ENCODE results near the gene CEP63. TPM values are rescaled to one million over a fixed set of nuclear protein-coding genes. Genes with fewer than 3 reads are reported as not detected.

Gene CEP63
- total and polyA plus RNA-seq, 9 donors, result 22.3 to 40.1 (median 35.5) TPM

GRCh38 chr3:134449277-134449676, 36.6 kb upstream of the CEP63 start:
- peak; percentile 43 for DNase-seq
- H3K9me3 ChIP-seq (replicated peaks; ENCODE audit: control insufficient read depth, low read depth, low read length), result peaks cover 6% of the 10 kb centered on the region
- H3K36me3 ChIP-seq (ENCODE audit: control insufficient read depth, insufficient read depth, low read length), result no peaks in the 10 kb centered on the region
- no peak overlapping the region for H3K27ac ChIP-seq (ENCODE audit: low read length)
- H3K4me1 ChIP-seq (ENCODE audit: control insufficient read depth, insufficient read depth, low read length), result peaks cover 18% of the 10 kb centered on the region
- WGBS (ENCODE audit: insufficient coverage), result 69% methylated on average over 2 of the region's 2 CpGs
- no peak overlapping the region for H3K4me3 ChIP-seq (ENCODE audit: low read length)
- no peaks in the 10 kb centered on the region for H3K27me3 ChIP-seq (ENCODE audit: control insufficient read depth, insufficient read depth, low read length)

GRCh38 chr3:134449951-134450350, 35.9 kb upstream of the CEP63 start:
- WGBS (ENCODE audit: insufficient coverage), result 50% methylated on average over 2 of the region's 3 CpGs
- no peak for DNase-seq
- H3K36me3 ChIP-seq (ENCODE audit: control insufficient read depth, insufficient read depth, low read length), result no peaks in the 10 kb centered on the region
- peaks cover 18% of the 10 kb centered on the region for H3K4me1 ChIP-seq (ENCODE audit: control insufficient read depth, insufficient read depth, low read length)
- H3K27me3 ChIP-seq (ENCODE audit: control insufficient read depth, insufficient read depth, low read length), result no peaks in the 10 kb centered on the region
- peaks cover 6% of the 10 kb centered on the region for H3K9me3 ChIP-seq (replicated peaks; ENCODE audit: control insufficient read depth, low read depth, low read length)
- H3K27ac ChIP-seq (ENCODE audit: low read length), result no peak overlapping the region
- H3K4me3 ChIP-seq (ENCODE audit: low read length), result no peak overlapping the region

GRCh38 chr3:134453631-134454030, 32.2 kb upstream of the CEP63 start:
- H3K36me3 ChIP-seq (ENCODE audit: control insufficient read depth, insufficient read depth, low read length), result no peaks in the 10 kb centered on the region
- H3K27me3 ChIP-seq (ENCODE audit: control insufficient read depth, insufficient read depth, low read length), result no peaks in the 10 kb centered on the region
- WGBS (ENCODE audit: insufficient coverage), result 59% methylated on average over 5 of the region's 6 CpGs

GRCh38 chr3:134457376-134458074, 28.3 kb upstream of the CEP63 start:
- Histone ChIP-seq H3K4me1 (ENCODE audit: control insufficient read depth, insufficient read depth, low read length) (peaks cover 6% of the 10 kb centered on the region), H3K27me3 (ENCODE audit: control insufficient read depth, insufficient read depth, low read length) (no peaks in the 10 kb centered on the region), H3K36me3 (ENCODE audit: control insufficient read depth, insufficient read depth, low read length) (no peaks in the 10 kb centered on the region), H3K27ac (ENCODE audit: low read length) (no peak overlapping the region), H3K4me3 (ENCODE audit: low read length) (no peak overlapping the region), H3K9me3 (replicated peaks; ENCODE audit: control insufficient read depth, low read depth, low read length) (no peaks in the 10 kb centered on the region)
- DNase-seq, result no peak
- WGBS (ENCODE audit: insufficient coverage), result 79% methylated on average over 6 of the region's 9 CpGs

More at GRCh38 chr3:134453631-134454030, 32.2 kb upstream of the CEP63 start:
- H3K4me1 ChIP-seq (ENCODE audit: control insufficient read depth, insufficient read depth, low read length), result peaks cover 8% of the 10 kb centered on the region
- no peak overlapping the region for H3K4me3 ChIP-seq (ENCODE audit: low read length)
- no peak for DNase-seq
- no peak overlapping the region for H3K27ac ChIP-seq (ENCODE audit: low read length)
- H3K9me3 ChIP-seq (replicated peaks; ENCODE audit: control insufficient read depth, low read depth, low read length), result no peaks in the 10 kb centered on the region

- no peaks in the 10 kb centered on the region for H3K9me3 ChIP-seq (replicated peaks; ENCODE audit: control insufficient read depth, low read depth, low read length)
- no peak overlapping the region for H3K27ac ChIP-seq (ENCODE audit: low read length)
- H3K36me3 ChIP-seq (ENCODE audit: control insufficient read depth, insufficient read depth, low read length), result no peaks in the 10 kb centered on the region
- peaks cover 14% of the 10 kb centered on the region for H3K4me1 ChIP-seq (ENCODE audit: control insufficient read depth, insufficient read depth, low read length)
- no peak overlapping the region for H3K4me3 ChIP-seq (ENCODE audit: low read length)
- no peak for DNase-seq
- H3K27me3 ChIP-seq (ENCODE audit: control insufficient read depth, insufficient read depth, low read length), result no peaks in the 10 kb centered on the region
- 62% methylated on average over 8 of the region's 10 CpGs for WGBS (ENCODE audit: insufficient coverage)
Measured at GRCh38 chr3:134458406-134458945, 27.4 kb upstream of the CEP63 start.

GRCh38 chr3:134459562-134459961, 26.3 kb upstream of the CEP63 start:
- Histone ChIP-seq H3K27me3 (ENCODE audit: control insufficient read depth, insufficient read depth, low read length) (no peaks in the 10 kb centered on the region), H3K4me1 (ENCODE audit: control insufficient read depth, insufficient read depth, low read length) (peaks cover 25% of the 10 kb centered on the region), H3K36me3 (ENCODE audit: control insufficient read depth, insufficient read depth, low read length) (no peaks in the 10 kb centered on the region), H3K27ac (ENCODE audit: low read length) (no peak overlapping the region), H3K9me3 (replicated peaks; ENCODE audit: control insufficient read depth, low read depth, low read length) (no peaks in the 10 kb centered on the region), H3K4me3 (ENCODE audit: low read length) (no peak overlapping the region)
- DNase-seq, result no peak
- WGBS (ENCODE audit: insufficient coverage), result no CpG with 5 or more reads among the region's 4 CpGs

- Histone ChIP-seq H3K27me3 (ENCODE audit: control insufficient read depth, insufficient read depth, low read length) (no peaks in the 10 kb centered on the region), H3K4me1 (ENCODE audit: control insufficient read depth, insufficient read depth, low read length) (peaks cover 35% of the 10 kb centered on the region), H3K4me3 (ENCODE audit: low read length) (no peak overlapping the region), H3K27ac (ENCODE audit: low read length) (peak overlapping the region; percentile 14), H3K36me3 (ENCODE audit: control insufficient read depth, insufficient read depth, low read length) (no peaks in the 10 kb centered on the region), H3K9me3 (replicated peaks; ENCODE audit: control insufficient read depth, low read depth, low read length) (no peaks in the 10 kb centered on the region)
- no CpG with 5 or more reads among the region's 2 CpGs for WGBS (ENCODE audit: insufficient coverage)
- DNase-seq, result no peak
Measured at GRCh38 chr3:134460965-134461364, 24.9 kb upstream of the CEP63 start.

GRCh38 chr3:134462331-134462941, 23.4 kb upstream of the CEP63 start:
- DNase-seq, result peak; percentile 83
- Histone ChIP-seq H3K9me3 (replicated peaks; ENCODE audit: control insufficient read depth, low read depth, low read length) (no peaks in the 10 kb centered on the region), H3K36me3 (ENCODE audit: control insufficient read depth, insufficient read depth, low read length) (no peaks in the 10 kb centered on the region), H3K27ac (ENCODE audit: low read length) (peak overlapping the region; percentile 89), H3K27me3 (ENCODE audit: control insufficient read depth, insufficient read depth, low read length) (no peaks in the 10 kb centered on the region), H3K4me3 (ENCODE audit: low read length) (no peak overlapping the region), H3K4me1 (ENCODE audit: control insufficient read depth, insufficient read depth, low read length) (peaks cover 40% of the 10 kb centered on the region)
- WGBS (ENCODE audit: insufficient coverage), result 8% methylated on average over 3 of the region's 5 CpGs

GRCh38 chr3:134463676-134464063, 22.2 kb upstream of the CEP63 start:
- H3K27ac ChIP-seq (ENCODE audit: low read length), result peak overlapping the region; percentile 89
- peaks cover 40% of the 10 kb centered on the region for H3K4me1 ChIP-seq (ENCODE audit: control insufficient read depth, insufficient read depth, low read length)
- H3K36me3 ChIP-seq (ENCODE audit: control insufficient read depth, insufficient read depth, low read length), result no peaks in the 10 kb centered on the region
- no peaks in the 10 kb centered on the region for H3K9me3 ChIP-seq (replicated peaks; ENCODE audit: control insufficient read depth, low read depth, low read length)
- no peak overlapping the region for H3K4me3 ChIP-seq (ENCODE audit: low read length)
- no peak for DNase-seq
- no peaks in the 10 kb centered on the region for H3K27me3 ChIP-seq (ENCODE audit: control insufficient read depth, insufficient read depth, low read length)
- 23% methylated on average over 3 of the region's 4 CpGs for WGBS (ENCODE audit: insufficient coverage)

GRCh38 chr3:134464064-134464688, 21.7 kb upstream of the CEP63 start:
- Histone ChIP-seq H3K36me3 (ENCODE audit: control insufficient read depth, insufficient read depth, low read length) (no peaks in the 10 kb centered on the region), H3K27me3 (ENCODE audit: control insufficient read depth, insufficient read depth, low read length) (no peaks in the 10 kb centered on the region), H3K27ac (ENCODE audit: low read length) (peak overlapping the region; percentile 89), H3K4me1 (ENCODE audit: control insufficient read depth, insufficient read depth, low read length) (peaks cover 40% of the 10 kb centered on the region), H3K4me3 (ENCODE audit: low read length) (no peak overlapping the region), H3K9me3 (replicated peaks; ENCODE audit: control insufficient read depth, low read depth, low read length) (no peaks in the 10 kb centered on the region)
- WGBS (ENCODE audit: insufficient coverage), result 0% methylated on average over 4 of the region's 13 CpGs
- DNase-seq, result peak; percentile 98
